ENCODE data around the gene PCSK6. TPM values are rescaled to one million over a fixed set of nuclear protein-coding genes. Genes with fewer than 3 reads are reported as not detected.

Gene PCSK6
- total RNA-seq, 1 donor from 2014 or later = 20.9 TPM

DNA sequence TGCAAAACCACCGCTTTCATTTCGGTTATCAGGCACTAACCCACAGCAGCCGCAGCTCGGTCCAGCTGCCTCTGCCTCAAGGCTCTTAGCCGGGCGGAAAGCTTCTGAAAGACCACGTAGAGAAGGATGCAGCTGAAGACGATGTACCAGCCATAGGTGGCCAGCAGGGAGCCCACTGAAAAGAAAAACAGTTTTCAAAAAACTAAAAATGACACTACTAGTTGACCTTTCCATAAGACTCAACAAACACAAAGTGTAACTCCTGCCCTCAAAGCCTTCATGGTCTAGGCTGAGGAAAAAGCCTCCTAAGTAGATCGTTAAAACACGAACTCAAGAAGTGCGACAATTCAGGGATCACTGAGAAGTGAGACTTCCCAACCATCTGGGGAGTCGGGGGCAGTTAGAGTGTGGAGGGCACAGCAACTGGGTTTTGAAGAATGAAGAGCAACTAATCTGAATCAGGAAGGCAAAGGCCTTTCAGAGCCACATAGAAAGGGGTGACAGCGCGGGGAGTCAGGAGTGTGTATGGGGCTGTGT, 212.9 kb downstream of the PCSK6 start:
- no peak for DNase-seq

DNA sequence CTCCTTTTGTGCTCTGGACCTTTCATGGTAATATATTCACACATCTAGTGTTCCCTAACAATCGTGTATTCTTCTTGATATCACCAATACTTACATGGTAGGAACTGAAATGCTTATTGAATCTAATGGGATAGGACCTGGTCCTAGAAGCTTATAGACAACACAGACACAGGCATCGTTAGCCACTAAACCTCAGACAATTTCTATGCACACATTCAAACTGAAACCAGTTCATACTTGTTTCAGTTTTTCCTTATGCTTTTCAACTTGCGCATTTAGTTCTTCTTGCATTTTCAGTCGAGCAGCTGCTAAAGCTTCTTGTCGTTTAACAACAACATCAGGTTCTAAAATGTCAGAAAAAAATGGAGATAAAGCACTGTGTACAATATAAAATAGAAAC, 214.5 kb downstream of the PCSK6 start:
- DNase-seq = no peak

DNA sequence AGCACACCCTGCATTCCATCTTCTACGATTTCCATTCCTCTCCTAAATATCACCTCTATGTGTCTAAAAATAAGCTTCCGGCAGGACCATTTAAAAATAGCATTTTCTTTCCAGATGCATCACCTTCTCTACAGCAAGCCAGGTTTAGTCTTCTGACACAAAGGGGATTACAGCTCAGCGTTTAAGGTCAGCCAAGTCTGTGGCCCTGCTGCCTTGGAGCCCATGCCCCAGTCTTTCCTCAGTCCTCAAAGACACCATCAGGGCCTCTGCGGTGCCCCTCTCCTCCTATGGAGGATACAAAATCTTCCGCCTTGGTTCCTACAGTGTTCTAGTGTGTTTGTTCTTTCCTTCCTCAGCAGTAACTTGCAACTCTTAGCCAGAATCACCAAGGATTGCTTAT, 216.0 kb downstream of the PCSK6 start:
- no peak for DNase-seq

DNA sequence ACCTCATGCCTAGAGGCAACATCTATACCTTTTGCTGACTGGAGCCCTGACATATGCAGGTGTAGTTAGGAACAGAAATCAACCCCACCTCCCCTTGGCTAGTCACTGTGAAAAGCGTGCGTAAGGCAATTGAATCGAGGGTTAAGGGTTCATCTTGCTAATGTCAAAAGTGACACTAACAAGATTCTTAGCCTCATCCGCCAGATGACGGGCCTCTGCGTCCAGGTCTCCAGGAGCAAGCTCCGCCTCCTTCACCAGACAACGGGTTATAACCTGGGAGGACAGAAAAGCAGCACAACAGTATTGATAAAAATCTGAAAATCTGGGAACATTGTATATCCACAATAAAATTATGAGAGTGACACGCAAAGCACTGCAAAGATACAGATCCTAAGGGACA, 216.9 kb downstream of the PCSK6 start:
- no peak for DNase-seq

DNA sequence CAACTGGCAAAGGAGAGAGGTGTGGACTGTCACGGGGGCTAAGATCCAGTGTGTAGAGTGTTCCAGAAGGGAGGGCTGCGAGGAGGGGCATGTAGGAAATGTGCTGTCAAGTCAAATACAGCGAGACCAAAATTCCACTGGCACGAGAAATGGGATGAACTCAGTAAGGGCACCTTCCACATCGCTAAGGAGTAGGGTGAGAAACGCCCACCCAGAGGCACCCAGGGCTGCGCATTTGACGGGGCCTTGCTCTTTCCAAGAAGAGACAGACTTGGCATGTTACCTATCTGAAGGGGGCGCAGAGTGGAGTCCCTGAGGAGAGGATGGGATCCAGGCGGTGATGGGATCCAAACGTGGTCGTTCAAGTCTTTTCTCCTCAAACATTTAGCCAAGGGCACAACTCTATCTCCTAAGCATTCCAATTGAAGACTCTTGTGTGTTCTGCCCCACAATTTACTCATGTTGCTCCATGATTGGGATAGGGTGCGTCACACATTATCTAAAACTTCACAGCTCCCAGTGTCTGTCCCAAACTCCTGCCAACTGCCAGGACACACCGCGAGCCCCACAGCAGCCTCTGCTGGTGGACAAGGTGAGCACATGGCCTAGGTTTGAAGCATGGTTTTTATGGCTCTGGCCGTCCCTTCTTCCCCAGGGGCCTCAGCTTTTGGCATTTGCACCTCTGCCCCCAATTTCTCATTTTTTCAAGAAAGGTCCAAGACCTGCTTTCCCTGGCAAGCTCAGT, 219.9 kb downstream of the PCSK6 start:
- no peak for DNase-seq

DNA sequence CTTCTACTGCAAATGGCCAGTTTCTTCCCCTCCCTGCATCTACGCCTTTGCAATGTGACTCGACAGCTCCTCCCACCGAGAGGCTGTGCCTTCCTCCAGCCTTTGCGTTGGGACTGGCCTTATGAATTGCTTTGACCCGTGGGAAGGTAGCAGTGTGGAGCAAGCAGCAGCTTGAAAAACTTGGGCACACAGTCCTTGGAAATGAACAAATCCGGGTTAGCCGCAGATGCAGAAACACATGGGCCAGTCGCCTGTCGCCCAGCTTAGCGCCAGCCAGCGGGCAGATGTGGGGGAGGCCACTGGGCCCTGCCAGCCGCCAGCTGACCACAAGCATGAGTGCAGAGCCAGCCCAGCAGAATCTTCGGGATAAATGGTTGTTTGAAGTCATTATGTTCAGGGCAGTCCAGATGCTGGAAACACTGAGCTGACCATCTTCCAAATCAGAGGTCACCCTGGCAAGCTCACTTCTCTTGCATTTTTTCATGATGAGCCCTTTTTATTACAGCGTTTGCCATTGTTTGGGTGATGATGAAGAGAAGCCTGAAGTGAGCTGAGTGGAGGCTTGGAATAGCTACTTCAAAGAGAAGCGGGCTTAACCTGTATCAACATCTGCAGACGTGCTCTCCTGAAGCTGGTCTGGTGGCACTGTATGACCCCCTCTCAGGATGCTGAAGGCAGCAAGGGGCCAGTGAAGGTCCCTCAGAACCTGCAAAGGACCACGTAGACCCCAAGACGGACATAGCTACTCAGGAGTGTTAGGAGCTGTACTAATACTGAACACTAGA, 222.0 kb downstream of the PCSK6 start:
- no peak for DNase-seq

DNA sequence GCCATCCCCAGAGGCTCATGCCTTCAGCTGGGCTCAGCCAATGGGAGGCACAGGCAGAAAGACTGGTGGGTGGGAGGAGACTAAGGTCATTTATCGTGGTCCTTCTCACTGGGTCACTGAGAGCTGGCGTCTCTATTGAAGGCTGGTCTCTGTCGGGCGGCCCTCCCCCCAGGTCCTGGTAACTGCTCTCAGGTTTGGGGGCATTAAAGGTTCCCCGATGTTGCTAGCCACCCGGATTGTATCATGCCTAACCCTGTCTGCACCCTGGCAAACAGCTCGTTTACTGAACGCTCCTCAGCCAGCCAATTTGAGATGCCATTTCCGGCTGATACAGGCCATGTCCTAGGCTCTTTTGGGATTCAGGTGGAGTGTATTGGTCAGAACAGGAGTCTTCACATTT, 222.7 kb downstream of the PCSK6 start:
- no peak for DNase-seq

DNA sequence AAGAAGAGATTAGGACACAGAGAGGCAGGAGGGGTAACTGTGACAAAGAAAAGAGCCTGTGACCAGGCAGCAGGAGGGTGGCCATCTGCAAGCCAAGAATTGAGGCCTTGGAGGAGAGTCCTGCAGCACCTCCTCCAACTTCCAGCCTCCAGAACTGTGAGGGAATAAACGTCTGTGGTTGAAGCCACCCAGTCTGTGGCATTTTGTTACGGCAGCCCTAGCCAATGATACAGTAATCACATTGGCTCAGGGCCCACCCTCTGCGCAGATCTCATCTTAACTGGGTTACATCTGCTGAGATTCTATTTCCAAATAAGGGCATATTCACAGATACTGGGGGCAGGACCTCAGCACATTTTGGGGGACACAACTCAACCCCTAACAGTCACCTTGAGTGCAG, 223.5 kb downstream of the PCSK6 start:
- DNase-seq = no peak

DNA sequence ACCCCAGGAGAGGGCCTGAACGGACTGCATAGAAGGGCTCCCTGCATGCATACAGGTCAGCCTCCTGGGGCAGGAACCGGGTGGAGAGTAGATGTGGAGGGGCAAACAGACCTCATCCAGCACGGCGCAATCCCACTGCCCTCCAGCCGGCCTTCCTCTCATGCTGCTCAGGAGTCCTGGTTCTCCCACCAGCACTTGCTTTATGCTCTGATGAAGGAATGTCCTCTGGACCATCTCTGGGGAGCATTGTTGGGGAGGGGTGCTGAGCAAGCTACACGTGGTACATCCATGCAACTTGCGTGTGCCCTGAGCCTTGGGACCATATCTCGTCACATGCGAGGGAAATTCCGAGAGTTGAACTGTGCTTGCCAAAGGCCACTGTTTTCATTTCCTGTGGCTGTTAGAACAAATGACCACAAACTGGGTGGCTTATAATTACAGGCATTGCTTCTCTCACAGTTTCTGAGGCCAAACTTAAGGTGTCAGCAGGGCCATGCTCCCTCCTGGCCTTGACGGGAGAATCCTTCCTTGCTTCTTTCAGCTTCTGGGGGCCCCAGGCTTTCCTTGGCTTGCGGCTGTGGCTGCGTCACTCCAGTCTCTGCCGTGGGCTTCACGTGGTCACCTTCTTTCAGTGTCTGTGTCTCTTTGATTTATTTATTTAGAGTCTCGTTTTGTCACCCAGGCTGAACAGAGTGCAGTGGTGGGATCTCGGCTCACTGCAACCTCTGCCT, 224.4 kb downstream of the PCSK6 start:
- no peak for DNase-seq

DNA sequence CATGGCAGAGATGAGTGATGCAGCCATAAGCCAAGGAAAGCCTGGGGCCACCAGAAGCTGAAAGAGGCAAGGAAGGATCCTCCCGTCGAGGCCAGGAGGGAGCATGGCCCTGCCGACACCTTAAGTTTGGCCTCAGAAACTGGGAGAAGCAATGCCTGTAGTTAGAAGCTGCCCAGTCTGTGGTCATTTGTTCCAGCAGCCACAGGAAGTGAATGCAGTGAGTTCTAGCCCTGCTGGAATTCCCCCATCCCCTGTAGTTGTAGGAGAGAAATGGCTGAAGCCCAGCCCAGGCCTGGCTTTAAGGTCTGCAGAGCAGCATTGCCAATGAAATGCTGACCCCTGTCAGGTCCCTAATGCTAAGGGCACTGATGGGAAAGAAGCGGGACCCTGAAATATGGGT, 225.5 kb downstream of the PCSK6 start:
- no peak for DNase-seq

DNA sequence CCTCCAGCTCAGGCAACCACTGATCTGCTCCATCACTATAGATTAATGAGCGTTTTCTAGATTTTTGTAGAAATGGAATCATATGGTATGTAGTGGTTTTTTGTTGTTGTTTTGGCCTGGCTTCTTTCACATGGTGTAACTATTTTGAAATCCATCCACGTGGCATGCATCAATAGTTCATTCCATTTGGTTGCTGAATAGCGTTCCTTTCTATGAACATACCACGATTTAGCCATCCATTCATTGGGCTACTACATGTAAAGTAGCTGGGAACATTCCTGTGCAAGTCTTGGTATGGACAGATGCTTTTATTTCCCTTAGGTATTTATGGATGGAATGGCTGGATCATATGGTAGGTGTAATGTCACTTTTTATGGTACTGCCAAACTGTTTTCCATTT, 227.0 kb downstream of the PCSK6 start:
- DNase-seq = no peak

DNA sequence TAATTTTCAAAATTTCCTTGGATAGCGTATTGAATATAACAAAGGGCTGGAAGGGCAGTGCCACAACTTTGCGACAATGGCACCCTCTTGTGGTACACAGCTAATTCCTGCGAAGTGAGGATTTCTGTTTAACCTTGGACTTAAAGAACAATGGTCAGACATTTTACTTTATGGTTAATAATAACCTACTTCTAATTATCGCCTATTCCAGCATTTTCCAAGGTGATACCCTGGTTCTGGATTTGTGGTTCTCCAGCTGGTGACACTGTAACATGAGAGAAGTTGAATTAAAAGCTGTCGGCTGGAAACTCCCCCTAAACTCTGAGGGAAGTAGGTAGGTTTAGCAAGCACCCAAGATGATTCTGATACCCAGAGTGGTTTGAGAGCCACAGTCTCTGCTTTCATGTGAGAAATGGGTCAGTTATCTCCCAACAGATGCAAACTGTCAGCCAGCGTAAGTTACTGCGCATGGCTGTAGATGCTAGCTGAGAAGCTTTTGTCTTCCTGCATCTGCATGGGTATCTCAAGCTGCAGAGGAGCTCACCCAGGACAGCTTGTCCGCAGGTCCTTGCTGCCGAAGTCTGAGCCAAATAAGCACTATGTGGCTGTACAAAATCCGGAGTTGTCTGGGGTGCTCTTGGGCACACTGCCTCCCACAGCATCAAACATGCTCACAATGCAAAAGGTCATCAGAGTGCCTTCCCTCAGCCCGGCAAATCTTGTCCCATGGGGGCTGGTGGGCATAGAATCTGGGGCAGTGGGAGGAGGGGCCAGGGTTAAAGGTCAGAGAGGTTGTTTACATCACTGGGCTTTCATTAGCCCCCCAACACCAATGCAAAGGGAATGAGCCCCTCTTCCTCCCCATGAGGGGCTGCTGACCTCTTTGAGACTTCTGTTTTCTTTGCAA, 231.0 kb downstream of the PCSK6 start:
- DNase-seq = peak; percentile 83

DNA sequence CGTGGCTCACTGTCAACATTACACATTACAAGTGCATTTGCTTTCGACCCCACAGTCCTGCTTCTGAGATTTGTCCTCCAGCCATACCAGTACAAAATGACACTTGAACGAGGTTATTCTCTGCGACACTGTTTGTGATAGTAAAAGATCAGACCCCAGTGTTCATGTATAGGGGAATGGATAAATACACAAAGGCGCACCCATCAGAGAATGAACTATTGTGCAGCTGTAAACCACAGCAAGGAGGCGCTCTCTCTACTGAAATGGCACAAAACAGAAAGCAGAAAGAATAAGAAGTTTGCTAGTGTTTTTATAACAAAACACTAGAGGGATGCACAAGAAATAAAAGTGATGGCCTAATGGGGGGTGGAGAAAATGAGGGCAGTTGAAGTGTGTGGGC, 232.8 kb downstream of the PCSK6 start:
- DNase-seq = no peak

DNA sequence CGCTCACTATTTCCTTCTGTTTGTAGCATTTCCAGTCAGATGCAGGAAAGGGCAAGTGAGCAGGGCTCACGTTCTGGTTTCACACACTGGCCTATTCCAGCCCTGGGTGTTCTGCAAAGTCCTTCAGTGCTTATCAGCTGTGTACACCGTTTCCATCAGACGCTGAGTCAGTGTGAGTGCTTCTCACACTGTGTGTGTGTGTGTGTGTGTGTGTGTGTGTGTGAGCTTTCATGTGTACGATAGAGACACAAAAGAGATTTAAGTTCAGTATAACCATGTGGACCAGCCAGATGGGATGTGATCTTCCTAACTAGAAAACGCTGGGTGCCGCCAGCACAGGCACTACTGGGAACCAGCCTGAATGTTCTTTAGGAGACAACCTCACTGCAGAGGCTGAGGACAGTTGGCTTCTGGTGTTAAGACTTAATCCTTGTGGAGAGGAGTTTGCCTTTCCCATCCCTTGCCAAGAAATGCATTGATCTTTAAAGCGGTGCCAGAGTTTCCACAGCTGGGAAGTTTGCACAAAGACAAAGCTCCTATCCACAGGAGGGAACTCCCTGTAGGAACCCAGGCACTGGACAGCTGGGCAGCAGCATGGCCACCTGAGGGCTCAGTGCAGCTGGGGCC, 233.8 kb downstream of the PCSK6 start:
- DNase-seq = peak; percentile 36

DNA sequence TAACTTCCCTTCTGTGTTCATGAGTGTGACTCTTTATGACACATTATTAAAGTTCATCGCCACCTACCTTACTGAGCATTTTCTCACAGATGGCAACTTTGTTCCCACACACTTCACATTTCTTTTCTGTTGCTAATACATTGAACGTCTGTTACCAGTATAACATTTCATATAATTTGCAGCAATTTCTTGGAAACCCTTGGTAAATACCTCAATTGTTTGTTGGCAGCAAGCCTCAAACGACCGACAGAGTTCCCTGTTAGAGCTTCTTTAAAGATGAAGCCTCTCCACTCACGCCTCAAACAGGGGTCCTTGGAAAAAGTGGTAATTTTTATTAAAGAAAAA, 234.5 kb downstream of the PCSK6 start:
- no peak for DNase-seq

DNA sequence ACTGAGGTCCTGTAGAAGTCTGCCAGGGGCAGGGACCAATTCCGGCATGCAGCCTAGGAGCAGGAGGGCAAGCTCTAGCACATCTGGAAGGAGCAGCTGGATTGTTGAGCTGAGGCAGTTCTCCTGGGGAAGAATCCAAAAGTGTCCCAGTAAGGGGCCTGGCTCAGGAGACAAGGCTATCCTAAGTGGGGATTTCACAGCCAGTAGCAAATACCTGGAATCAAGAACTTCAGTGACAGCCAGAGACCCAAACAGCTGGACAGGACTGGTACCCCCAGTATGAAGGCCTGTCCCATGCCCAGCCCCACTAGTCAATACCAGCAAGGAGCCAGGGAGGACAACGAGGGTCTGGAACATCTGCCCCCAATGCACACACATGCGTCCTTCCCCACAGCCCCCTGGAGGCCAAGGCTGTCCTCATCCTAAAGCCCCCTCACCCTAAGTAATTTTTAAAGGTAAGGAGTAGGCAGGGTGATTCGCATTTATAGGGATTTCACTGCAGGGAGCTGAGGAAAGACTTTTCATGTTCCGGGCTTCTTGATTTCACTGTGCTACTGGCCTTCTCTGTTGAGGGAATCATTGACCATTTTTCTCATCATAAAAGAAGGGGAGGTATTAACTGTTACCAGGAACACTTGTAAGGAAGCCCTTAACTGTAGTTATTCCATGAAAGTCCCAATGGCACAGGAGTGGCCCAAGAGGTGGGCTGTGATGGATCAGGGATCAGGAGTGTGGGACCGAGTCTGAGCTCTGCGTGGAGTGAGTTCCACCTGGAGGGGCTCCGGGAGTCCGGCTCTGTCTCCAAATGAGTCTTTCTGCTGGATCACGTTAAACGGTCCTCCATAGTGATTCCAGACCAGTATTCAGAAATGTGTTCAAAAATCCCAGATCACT, 235.1 kb downstream of the PCSK6 start:
- DNase-seq = no peak
